GM12864 (cell line): ENCODE data around the gene ANKS1A.

ENCODE experiments used
- DNase-seq: peaks from one replicate; pipeline ENCODE4 v3.0.0-alpha.2; 2011; ENCODE audit warnings: low read depth
- H3K4me3 ChIP-seq: 2 replicates; pipeline ENCODE4 v1.5.1; 2011; ENCODE audit warnings: mild to moderate bottlenecking, low read depth, low read length, control low read depth
- CTCF ChIP-seq: IDR thresholded peaks from 2 replicates; pipeline ENCODE4 v1.5.1; 2011; ENCODE audit warnings: low read depth, mild to moderate bottlenecking, moderate library complexity, low read length, control low read depth, inconsistent platforms; ENCODE audit errors: missing control alignments

Gene ANKS1A

GRCh38 chr6:35054743-35055130 is 165.7 kb downstream of the ANKS1A start:
- H3K4me3 ChIP-seq, result no peak overlapping the region
- no peak for TF ChIP-seq CTCF
- DNase-seq, result no peak

DNA sequence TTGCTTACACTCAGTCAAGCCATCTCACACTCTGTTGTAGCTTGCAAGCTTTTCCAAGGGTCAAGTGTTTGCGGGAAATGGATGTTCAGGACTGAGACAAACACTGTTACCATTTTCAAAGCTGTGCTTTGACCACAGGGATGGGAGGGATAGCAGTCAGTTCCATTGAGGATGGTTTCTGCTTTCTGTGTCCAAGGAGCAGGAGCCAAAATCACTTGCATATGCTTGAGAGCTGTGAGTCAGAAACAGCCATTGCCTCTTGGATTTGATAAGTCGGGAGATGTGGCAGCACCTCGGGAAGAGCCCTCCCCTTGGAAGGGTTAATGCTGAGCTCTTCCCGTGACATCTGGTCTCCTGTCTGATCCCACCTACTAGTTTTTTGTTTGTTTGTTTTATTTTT is 166.8 kb downstream of the ANKS1A start:
- H3K4me3 ChIP-seq, result no peak overlapping the region
- no peak for TF ChIP-seq CTCF
- no peak for DNase-seq

DNA sequence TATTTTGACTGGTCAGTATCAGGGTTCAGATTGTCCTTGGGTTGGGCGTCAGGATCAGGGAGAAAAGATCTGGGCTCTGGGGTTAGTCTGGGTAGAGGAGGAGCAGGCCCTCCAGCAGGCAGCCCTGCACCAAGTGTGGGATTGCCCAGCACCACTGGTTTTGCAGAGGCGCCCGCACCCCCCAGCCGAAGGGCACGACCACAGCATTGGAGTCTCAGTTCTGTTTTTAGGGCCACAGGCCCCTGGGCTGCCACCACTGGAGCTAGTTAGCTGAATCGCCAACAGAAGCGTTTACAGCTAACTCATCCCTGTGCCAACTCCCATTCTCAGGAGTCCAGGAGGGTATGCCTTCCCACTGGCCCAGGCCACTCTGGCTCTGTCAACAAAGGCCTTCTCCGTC is 167.9 kb downstream of the ANKS1A start:
- H3K4me3 ChIP-seq, result no peak overlapping the region
- TF ChIP-seq CTCF, result no peak
- no peak for DNase-seq

DNA sequence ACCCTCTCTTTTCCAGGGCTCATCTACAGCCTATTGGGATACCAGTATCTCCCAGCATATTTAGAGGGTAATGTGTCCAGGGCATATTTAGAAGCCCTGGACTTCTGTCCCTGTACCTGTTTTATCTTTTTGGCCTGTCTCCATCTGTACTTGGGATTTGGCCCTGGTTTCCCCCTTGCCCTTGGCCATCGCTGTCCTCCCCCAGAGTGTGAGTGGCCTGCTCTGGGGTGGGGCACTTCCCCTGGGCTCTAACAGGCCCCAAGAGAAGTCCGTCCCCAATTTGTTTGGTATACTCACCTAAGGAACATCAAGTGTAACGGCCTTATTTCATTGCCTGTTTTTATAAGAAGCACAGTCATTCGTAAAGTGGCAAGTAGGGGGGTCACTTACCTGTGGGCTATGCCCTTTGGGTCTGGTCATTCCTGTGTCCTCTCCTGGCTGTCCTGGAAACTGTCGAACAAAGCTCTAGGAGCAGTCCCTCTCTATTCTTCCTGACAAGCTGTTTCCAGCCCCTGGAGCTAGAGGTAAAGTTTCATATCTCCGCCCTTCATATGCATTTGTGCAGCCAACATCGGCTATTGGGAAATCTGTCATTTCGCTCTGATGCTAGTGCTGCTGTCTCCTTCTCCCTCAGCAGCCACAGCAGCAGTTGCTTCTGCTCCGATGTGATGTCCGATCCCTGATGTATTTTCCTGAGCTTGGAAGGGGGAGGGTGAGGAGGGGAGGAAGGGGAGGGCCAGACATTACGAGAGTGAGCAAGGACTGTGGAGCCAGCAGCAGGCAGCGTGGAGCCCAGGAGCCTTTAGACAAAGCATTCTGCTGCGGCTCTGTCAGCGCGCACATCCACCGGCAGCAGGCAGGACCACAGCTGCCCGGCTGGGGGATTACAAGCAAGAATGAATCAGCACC is 168.6 kb downstream of the ANKS1A start:
- no peak for DNase-seq
- no peak for TF ChIP-seq CTCF
- no peak overlapping the region for H3K4me3 ChIP-seq

GRCh38 chr6:35058358-35058675 is 169.3 kb downstream of the ANKS1A start:
- no peak overlapping the region for H3K4me3 ChIP-seq
- no peak for DNase-seq
- TF ChIP-seq CTCF, result no peak

- DNase-seq, result no peak
- H3K4me3 ChIP-seq, result no peak overlapping the region
- TF ChIP-seq CTCF, result no peak
These were observed 169.9 kb downstream of the ANKS1A start for GRCh38 chr6:35058865-35059522.
